HG03103 (cell line): ENCODE data around the gene INTS15.

ENCODE experiments used
- ATAC-seq: cut with Tn5 transposase; IDR thresholded peaks from one replicate; pipeline ENCODE4 v1.9.1; 2021; ENCODE audit warnings: low read depth; ENCODE audit not compliant: unreplicated experiment

The INTS15 gene

DNA sequence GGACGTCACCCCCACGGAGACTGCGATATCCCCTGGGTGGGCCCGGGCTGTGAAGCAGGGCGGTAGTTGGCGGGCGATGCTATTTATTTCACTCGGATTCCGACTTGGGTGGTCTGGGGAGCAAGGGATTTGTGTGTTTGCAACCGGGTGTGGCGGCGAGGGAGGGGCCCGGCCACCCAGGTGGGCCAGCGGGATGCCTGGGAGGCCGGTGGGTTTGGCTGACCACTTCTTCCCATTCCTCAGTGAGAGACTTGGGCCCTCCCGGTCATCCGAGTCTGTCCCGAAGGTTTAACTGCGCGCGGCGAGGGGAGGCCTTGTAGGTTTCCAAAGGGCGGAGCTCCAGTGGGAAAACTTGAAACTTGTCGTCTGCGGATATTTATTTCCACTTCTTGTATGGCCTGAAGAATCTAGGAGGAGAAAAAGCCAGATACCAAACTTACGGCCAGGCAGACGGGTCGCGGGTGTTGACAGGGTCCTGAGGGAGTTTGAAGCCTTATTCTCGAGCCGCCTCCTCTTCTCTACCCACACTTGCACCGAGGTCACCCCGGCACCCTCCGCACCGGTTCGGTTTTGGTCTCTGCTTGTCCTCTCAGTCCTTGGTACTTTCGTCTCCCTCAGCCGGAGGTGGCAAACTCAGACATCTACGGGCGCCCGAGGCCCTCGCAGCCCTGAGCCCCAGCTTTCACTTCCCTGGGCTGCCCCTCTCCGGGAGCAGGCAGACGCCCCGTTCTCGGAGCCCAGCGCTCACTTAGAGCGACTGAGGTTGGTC is 65.2 kb downstream of the INTS15 start:
- ATAC-seq = no peak

- ATAC-seq = no peak
These were observed 66.0 kb downstream of the INTS15 start for GRCh38 chr7:6655636-6656385.

- ATAC-seq = no peak
These were observed 66.6 kb downstream of the INTS15 start for GRCh38 chr7:6656413-6656812.
